GM19351 (cell line): ENCODE measurements around the gene OR1J4.

ENCODE experiments used
- ATAC-seq: cut with Tn5 transposase; IDR thresholded peaks from one replicate; pipeline ENCODE4 v1.9.1; 2021; ENCODE audit warnings: mild to moderate bottlenecking, moderate library complexity; ENCODE audit not compliant: unreplicated experiment

The OR1J4 gene

GRCh38 chr9:122567901-122568300, 49.0 kb downstream of the OR1J4 start:
- no peak for ATAC-seq
